Activated B cell treated with CpG ODN at 0.5 μM for 24 hours (primary cell): ENCODE measurements around the gene CDK19. TPM values are rescaled to one million over a fixed set of nuclear protein-coding genes. Genes with fewer than 3 reads are reported as not detected.
"Not testable (repeated sequence)": the region's sequence is repeated elsewhere in the genome, so short reads cannot be mapped to it uniquely, and the experiment has no call there.

ENCODE experiments used
- ATAC-seq: fragments of 200-7000 bp; cut with Tn5 transposase; one replicate; pipeline ENCODE4 v1.10.0; 2021; ENCODE audit warnings: low read depth, mild to moderate bottlenecking, moderate library complexity
- CTCF ChIA-PET: fragments of 350-600 bp; sonication (Branson Sonifier 250); formaldehyde crosslinking; loops from one replicate; lab custom pipeline; 2021; ENCODE audit warnings: antibody characterized with exemption; lab: Charles Lee
- POLR2A ChIA-PET: fragments of 350-600 bp; sonication (Branson Sonifier 250); formaldehyde crosslinking; loops from one replicate; lab custom pipeline; 2021; ENCODE audit warnings: antibody characterized with exemption; lab: Charles Lee
- DNase-seq: peaks from one replicate; pipeline ENCODE4 v3.0.0; 2022
- H3K27ac Mint-ChIP-seq: one replicate; pipeline ENCODE4 v1.8.0; 2020; ENCODE audit warnings: mixed read lengths
- H3K27me3 Mint-ChIP-seq: one replicate; pipeline ENCODE4 v1.8.0; 2021; ENCODE audit warnings: mixed read lengths
- H3K36me3 Mint-ChIP-seq: one replicate; pipeline ENCODE4 v1.8.0; 2021; ENCODE audit warnings: low read depth, mixed read lengths
- H3K4me1 Mint-ChIP-seq: one replicate; pipeline ENCODE4 v1.8.0; 2021; ENCODE audit warnings: mixed read lengths
- H3K4me3 Mint-ChIP-seq: one replicate; pipeline ENCODE4 v1.8.0; 2020; ENCODE audit warnings: mild to moderate bottlenecking, mixed read lengths
- H3K9me3 Mint-ChIP-seq: one replicate; pipeline ENCODE4 v1.8.0; 2020; ENCODE audit warnings: mixed read lengths
- CTCF ChIP-seq: fragments of 200-600 bp; IDR thresholded peaks from one replicate; pipeline ENCODE4 v1.8.0; 2022; ENCODE audit warnings: antibody characterized with exemption, mild to moderate bottlenecking
- intact Hi-C: fragments of 100-400 bp; cut with micrococcal nuclease; formaldehyde crosslinking; loops from one replicate; pipeline ENCODE4 v1.15.1; 2024
- total RNA-seq: library from RNA; stranded (reverse); gene quantifications from 2 replicates; pipeline ENCODE4 v1.2.3, GENCODE V29; 2022

CDK19 gene
- total RNA-seq, 1 donor from 2014 or later = 31.1 TPM

GRCh38 chr6:110728501-110728900, 86.8 kb downstream of the CDK19 start:
- Mint-ChIP-seq H3K4me3 (no peak overlapping the region), H3K27me3 (no peaks in the 10 kb centered on the region), H3K36me3 (peaks cover 23% of the 10 kb centered on the region), H3K27ac (no peak overlapping the region), H3K9me3 (no peaks in the 10 kb centered on the region), H3K4me1 (peaks cover 3% of the 10 kb centered on the region)
- no peak for ATAC-seq
- no peak for DNase-seq
- POLR2A ChIA-PET = no interaction called here
- intact Hi-C loops = no loop called here
- CTCF ChIA-PET = no interaction called here
- no peak for TF ChIP-seq CTCF

DNA sequence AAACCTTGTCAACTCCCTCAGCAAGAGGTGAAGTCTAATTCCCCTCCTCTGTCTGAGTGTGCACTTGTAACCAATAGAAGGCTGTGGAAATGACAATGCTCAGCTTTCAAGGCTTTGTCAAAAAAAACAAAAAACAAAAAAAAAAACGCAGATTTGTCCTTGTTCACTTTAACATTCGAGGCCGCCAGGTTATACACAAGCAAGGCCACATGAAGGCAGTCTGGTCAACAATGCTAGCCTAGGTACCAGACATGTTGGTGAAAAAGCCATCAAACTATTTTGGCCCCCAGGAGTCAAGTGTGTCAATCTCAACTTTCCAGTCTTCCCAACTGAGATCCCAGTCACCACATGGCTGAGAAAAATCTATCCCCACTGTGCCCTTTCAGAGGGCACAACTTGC, 92.3 kb downstream of the CDK19 start:
- Mint-ChIP-seq H3K36me3 (peaks cover 21% of the 10 kb centered on the region), H3K27me3 (no peaks in the 10 kb centered on the region), H3K4me3 (no peak overlapping the region), H3K27ac (no peak overlapping the region), H3K9me3 (no peaks in the 10 kb centered on the region), H3K4me1 (no peaks in the 10 kb centered on the region)
- DNase-seq (no peak), ATAC-seq (no peak)
- CTCF ChIA-PET = no interaction called here
- POLR2A ChIA-PET = no interaction called here
- TF ChIP-seq CTCF = no peak
- intact Hi-C loops = no loop called here

DNA sequence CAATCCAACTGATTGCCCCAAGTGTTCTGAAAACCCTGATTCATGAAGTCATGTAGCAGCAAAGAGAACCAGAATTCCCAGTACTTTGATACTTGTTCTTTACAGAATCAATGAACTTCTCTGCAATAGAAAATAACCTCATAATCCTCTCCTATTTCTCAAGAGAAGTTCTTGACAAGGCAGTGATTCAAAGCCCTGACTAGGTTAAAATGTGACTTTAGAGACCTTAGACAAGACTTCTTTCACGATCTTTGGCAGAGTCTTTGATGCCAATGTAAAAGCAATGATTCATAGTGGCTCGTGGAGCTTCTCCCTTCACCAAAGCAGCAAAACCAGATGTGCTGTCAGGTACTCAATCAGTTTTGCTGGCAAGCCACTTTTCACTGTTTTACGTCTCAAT, 95.2 kb downstream of the CDK19 start:
- H3K9me3 Mint-ChIP-seq = peaks cover under 1% of the 10 kb centered on the region
- peaks cover 2% of the 10 kb centered on the region for H3K4me1 Mint-ChIP-seq
- no peak overlapping the region for H3K4me3 Mint-ChIP-seq
- POLR2A ChIA-PET = no interaction called here
- peaks cover 18% of the 10 kb centered on the region for H3K36me3 Mint-ChIP-seq
- ATAC-seq = no peak
- no peaks in the 10 kb centered on the region for H3K27me3 Mint-ChIP-seq
- intact Hi-C loops = no loop called here
- no peak for TF ChIP-seq CTCF
- H3K27ac Mint-ChIP-seq = no peak overlapping the region
- no peak for DNase-seq
- CTCF ChIA-PET = no interaction called here

- CTCF ChIA-PET, H3K4me1 Mint-ChIP-seq, H3K4me3 Mint-ChIP-seq, H3K9me3 Mint-ChIP-seq, H3K27ac Mint-ChIP-seq, H3K27me3 Mint-ChIP-seq, intact Hi-C loops, DNase-seq, ATAC-seq: not testable (repeated sequence)
- peaks cover 18% of the 10 kb centered on the region for H3K36me3 Mint-ChIP-seq
- POLR2A ChIA-PET = interaction anchor here (1.0 kb wide), 1 partner anchor 158 kb away, joined by 3 read pairs; no protein-coding TSS in a partner anchor
Observed at GRCh38 chr6:110719601-110720000, 95.7 kb downstream of the CDK19 start.

DNA sequence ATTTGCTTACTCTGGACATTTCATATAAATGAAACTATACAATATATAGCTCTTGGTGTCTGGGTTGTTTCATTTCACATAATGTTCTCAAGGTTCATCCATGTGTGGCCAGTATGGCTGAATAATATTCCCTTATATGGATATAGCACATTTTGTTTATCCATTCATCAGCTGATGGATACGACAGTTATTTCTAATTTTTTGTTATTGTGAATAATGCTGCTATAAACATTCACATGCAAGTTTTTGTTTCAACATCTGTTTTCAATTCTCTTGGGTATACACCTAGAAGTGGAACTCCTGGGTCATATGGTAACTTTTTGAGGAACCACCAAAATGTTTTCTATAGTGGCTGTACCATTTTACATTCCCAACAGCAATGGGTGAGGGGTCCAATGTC, 101.1 kb downstream of the CDK19 start:
- POLR2A ChIA-PET = interaction anchor here (0.5 to 1.1 kb wide), 3 partner anchors 92 to 165 kb away, joined by 3 to 5 read pairs (median 3); partner anchors contain the start of gene CDK19
- DNase-seq = no peak
- Mint-ChIP-seq H3K9me3 (peaks cover 1% of the 10 kb centered on the region), H3K4me3 (no peak overlapping the region), H3K27ac (peak overlapping the region; percentile 41), H3K36me3 (peaks cover 16% of the 10 kb centered on the region), H3K4me1 (peaks cover 12% of the 10 kb centered on the region), H3K27me3 (no peaks in the 10 kb centered on the region)
- peak; percentile 40 for ATAC-seq
- intact Hi-C loops = no loop called here
- no peak for TF ChIP-seq CTCF
- CTCF ChIA-PET = no interaction called here

- Mint-ChIP-seq H3K36me3 (peaks cover 14% of the 10 kb centered on the region), H3K27me3 (no peaks in the 10 kb centered on the region), H3K9me3 (peaks cover 1% of the 10 kb centered on the region), H3K4me1 (peaks cover 12% of the 10 kb centered on the region), H3K4me3 (no peak overlapping the region), H3K27ac (no peak overlapping the region)
- TF ChIP-seq CTCF = no peak
- ATAC-seq = no peak
- POLR2A ChIA-PET = no interaction called here
- intact Hi-C loops = no loop called here
- CTCF ChIA-PET = no interaction called here
- DNase-seq = no peak
Observed at GRCh38 chr6:110712238-110712637, 103.0 kb downstream of the CDK19 start.
